ENCODE measurements around the gene CDCA7.
"Not testable (repeated sequence)": the region's sequence is repeated elsewhere in the genome, so short reads cannot be mapped to it uniquely, and the experiment has no call there.

The CDCA7 gene

GRCh38 chr2:173407176-173407575 lies 52.5 kb downstream of the CDCA7 start:
- DNase-seq = no peak

GRCh38 chr2:173407646-173408045 lies 53.0 kb downstream of the CDCA7 start:
- DNase-seq = no peak

GRCh38 chr2:173410579-173410978 lies 55.9 kb downstream of the CDCA7 start:
- DNase-seq = no peak

GRCh38 chr2:173412628-173413027 lies 58.0 kb downstream of the CDCA7 start:
- DNase-seq = no peak

GRCh38 chr2:173414823-173415322 lies 60.2 kb downstream of the CDCA7 start:
- no peak for DNase-seq

- DNase-seq = no peak
These were observed 61.0 kb downstream of the CDCA7 start for GRCh38 chr2:173415431-173416381.

- not testable (repeated sequence) for DNase-seq
These were observed 61.9 kb downstream of the CDCA7 start for GRCh38 chr2:173416415-173417152.

- DNase-seq = no peak
These were observed 62.7 kb downstream of the CDCA7 start for GRCh38 chr2:173417341-173417740.

- DNase-seq = no peak
These were observed 63.1 kb downstream of the CDCA7 start for GRCh38 chr2:173417802-173418201.
